Thyroid gland (tissue), 4 donors: ENCODE results near the gene TRIM46.

ENCODE experiments used
- POLR2A ChIP-seq, 2 donors: fragments of 450-650 bp; IDR thresholded peaks; one replicate each; pipeline ENCODE4 v1.6.1; 2017; ENCODE audit warnings: antibody characterized with exemption in 2 of 2, mild to moderate bottlenecking in 2 of 2, moderate library complexity in 1 of 2
- TF ChIP-seq, protein P1 (sequence below), 6 experiments: fragments of 200-600 bp in 3 of 6; fragments of 450-650 bp in 3 of 6; sonication (generic) in 3 of 6; IDR thresholded peaks; one replicate each; pipeline ENCODE4 v1.5.1; 2016 to 2019; ENCODE audit warnings: antibody characterized with exemption in 6 of 6, mild to moderate bottlenecking in 2 of 6, inconsistent platforms in 1 of 6, moderate library complexity in 1 of 6

DNA sequence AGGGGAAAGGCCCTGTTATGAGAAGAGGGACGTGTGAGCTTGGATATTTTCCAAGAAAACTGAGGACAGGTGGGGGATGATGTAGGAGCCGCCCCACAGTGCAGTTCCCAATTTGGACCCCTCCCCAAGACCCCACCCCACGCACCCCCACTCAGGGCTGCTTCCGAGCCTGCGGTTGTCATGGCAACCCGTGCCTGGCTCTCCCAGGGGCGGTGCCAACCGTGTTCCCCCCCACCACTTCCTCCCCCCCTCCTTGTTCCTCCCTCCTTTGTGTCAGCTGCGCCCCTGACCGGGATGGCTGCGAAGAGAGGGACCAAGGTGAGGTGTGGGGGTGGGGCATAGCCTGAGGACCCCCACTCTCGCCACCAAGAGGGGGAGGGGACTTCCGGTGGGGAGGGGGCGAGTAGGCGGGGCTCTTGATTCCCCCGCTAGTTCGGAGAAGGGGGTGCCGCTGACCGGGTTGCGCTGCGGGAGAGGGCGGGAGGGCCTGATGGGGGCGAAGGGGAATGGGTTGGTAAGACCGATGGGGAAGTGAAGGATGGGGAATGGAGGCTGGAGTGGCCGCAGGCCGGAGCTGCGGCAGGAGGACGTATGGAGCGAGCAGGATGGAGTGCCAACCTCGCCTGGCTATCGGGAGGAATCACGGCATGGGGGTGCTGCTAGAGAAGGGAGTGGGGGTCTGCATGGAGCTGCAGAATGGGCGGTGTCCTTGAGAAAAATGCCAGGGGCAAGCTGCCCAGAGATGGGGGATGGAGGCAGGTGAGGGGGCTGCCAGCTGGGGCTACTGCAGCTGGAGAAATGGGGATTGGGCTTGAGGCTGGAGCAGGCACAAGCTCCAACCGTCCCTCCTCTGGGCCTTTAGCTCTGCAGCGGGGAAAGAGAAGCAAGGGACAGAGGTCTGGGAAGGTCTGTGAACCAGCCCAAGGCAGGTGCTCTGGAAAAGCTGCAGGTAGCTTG lies 953 bp downstream of the TRIM46 start:
- TF ChIP-seq, protein P1, sequence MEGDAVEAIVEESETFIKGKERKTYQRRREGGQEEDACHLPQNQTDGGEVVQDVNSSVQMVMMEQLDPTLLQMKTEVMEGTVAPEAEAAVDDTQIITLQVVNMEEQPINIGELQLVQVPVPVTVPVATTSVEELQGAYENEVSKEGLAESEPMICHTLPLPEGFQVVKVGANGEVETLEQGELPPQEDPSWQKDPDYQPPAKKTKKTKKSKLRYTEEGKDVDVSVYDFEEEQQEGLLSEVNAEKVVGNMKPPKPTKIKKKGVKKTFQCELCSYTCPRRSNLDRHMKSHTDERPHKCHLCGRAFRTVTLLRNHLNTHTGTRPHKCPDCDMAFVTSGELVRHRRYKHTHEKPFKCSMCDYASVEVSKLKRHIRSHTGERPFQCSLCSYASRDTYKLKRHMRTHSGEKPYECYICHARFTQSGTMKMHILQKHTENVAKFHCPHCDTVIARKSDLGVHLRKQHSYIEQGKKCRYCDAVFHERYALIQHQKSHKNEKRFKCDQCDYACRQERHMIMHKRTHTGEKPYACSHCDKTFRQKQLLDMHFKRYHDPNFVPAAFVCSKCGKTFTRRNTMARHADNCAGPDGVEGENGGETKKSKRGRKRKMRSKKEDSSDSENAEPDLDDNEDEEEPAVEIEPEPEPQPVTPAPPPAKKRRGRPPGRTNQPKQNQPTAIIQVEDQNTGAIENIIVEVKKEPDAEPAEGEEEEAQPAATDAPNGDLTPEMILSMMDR (IDR thresholded peaks at IDR 0.05), result no peak
- TF ChIP-seq POLR2A (IDR thresholded peaks at IDR 0.05), result no peak
